Left ventricle myocardium inferior (tissue), 1 donor: ENCODE data around the gene KLHL35. TPM values are rescaled to one million over a fixed set of nuclear protein-coding genes. Genes with fewer than 3 reads are reported as not detected.

Source experiments
- DNase-seq: peaks from one replicate; pipeline ENCODE4 v3.0.0-alpha.2; 2020
- H3K27ac ChIP-seq: fragments of 200-600 bp; replicated peaks from 2 replicates; pipeline ENCODE4 v1.8.0; 2021
- H3K27me3 ChIP-seq: fragments of 200-600 bp; 2 replicates; pipeline ENCODE4 v1.8.0; 2021; ENCODE audit warnings: low read depth
- H3K36me3 ChIP-seq: fragments of 200-600 bp; 2 replicates; pipeline ENCODE4 v1.8.0; 2021
- H3K4me1 ChIP-seq: fragments of 200-600 bp; 2 replicates; pipeline ENCODE4 v1.8.0; 2021
- H3K4me3 ChIP-seq: fragments of 200-600 bp; 2 replicates; pipeline ENCODE4 v1.8.0; 2021; ENCODE audit warnings: mild to moderate bottlenecking, moderate library complexity
- H3K9me3 ChIP-seq: fragments of 200-600 bp; replicated peaks from 2 replicates; pipeline ENCODE4 v1.8.0; 2021
- CTCF ChIP-seq: fragments of 200-600 bp; IDR thresholded peaks from 2 replicates; pipeline ENCODE4 v1.8.0; 2021; ENCODE audit warnings: antibody characterized with exemption, mild to moderate bottlenecking, borderline replicate concordance
- intact Hi-C: fragments of 100-400 bp; cut with micrococcal nuclease; formaldehyde crosslinking; loops from one replicate; pipeline ENCODE4 v1.11.0; 2022
- total RNA-seq: library from RNA; stranded (reverse); fragmentation: NEBNext Ultra II Directional; extraction: Animal tissue kit (Norgen Biotek cat#: 25700); gene quantifications from one replicate; pipeline ENCODE4 v1.2.1, GENCODE V29; 2021
- donor health status: DM: no; HTN: yes; CAD: no; lungs with severe emphysema.

The KLHL35 gene
- total RNA-seq, 1 donor from 2014 or later, result 0.74 TPM

GRCh38 chr11:75436806-75437205, 3.8 kb upstream of the KLHL35 start:
- Histone ChIP-seq H3K4me1 (peaks cover 4% of the 10 kb centered on the region), H3K27ac (no peak overlapping the region), H3K27me3 (peaks cover 31% of the 10 kb centered on the region), H3K36me3 (no peaks in the 10 kb centered on the region), H3K9me3 (no peaks in the 10 kb centered on the region), H3K4me3 (no peak overlapping the region)
- TF ChIP-seq CTCF, result no peak
- intact Hi-C loops, result no loop called here
- DNase-seq, result no peak

DNA sequence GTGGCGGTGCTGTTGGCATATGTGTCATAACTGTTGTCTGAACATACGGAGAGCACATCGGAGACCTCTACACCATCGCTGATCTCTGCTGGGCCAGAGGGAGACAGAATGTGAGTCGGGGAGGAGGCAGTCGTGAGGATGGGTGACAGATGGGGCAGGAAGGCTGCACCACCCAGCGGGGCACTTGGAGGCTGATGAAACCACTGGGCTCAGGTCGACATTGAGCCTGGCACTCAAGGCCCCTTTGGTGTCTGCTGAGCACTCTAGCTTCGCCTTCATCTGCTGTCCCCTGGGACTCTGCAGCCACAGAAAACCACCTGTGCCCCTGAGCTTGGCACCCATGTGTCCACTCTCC, 2.5 kb upstream of the KLHL35 start:
- Histone ChIP-seq H3K27me3 (peaks cover 43% of the 10 kb centered on the region), H3K9me3 (no peaks in the 10 kb centered on the region), H3K4me3 (no peak overlapping the region), H3K4me1 (peaks cover 5% of the 10 kb centered on the region), H3K27ac (no peak overlapping the region), H3K36me3 (no peaks in the 10 kb centered on the region)
- no peak for TF ChIP-seq CTCF
- intact Hi-C loops, result no loop called here
- DNase-seq, result no peak

- Histone ChIP-seq H3K4me3 (no peak overlapping the region), H3K36me3 (no peaks in the 10 kb centered on the region), H3K27ac (no peak overlapping the region), H3K27me3 (peaks cover 48% of the 10 kb centered on the region), H3K9me3 (no peaks in the 10 kb centered on the region), H3K4me1 (peaks cover 8% of the 10 kb centered on the region)
- TF ChIP-seq CTCF, result no peak
- DNase-seq, result no peak
- intact Hi-C loops, result no loop called here
Measured at GRCh38 chr11:75434886-75435570, 2.0 kb upstream of the KLHL35 start.

GRCh38 chr11:75434051-75434450, 1.0 kb upstream of the KLHL35 start:
- H3K36me3 ChIP-seq, result no peaks in the 10 kb centered on the region
- no peak for TF ChIP-seq CTCF

GRCh38 chr11:75433443-75433842, 440 bp upstream of the KLHL35 start:
- Histone ChIP-seq H3K27me3 (peaks cover 56% of the 10 kb centered on the region), H3K36me3 (no peaks in the 10 kb centered on the region), H3K27ac (no peak overlapping the region), H3K4me3 (no peak overlapping the region), H3K4me1 (peaks cover 21% of the 10 kb centered on the region), H3K9me3 (peaks cover 5% of the 10 kb centered on the region)
- DNase-seq, result no peak
- intact Hi-C loops, result no loop called here
- TF ChIP-seq CTCF, result no peak

More at GRCh38 chr11:75434051-75434450, 1.0 kb upstream of the KLHL35 start:
- Histone ChIP-seq H3K4me1 (peaks cover 15% of the 10 kb centered on the region), H3K4me3 (no peak overlapping the region), H3K27ac (no peak overlapping the region), H3K27me3 (peaks cover 56% of the 10 kb centered on the region), H3K9me3 (peaks cover 5% of the 10 kb centered on the region)
- intact Hi-C loops, result no loop called here
- no peak for DNase-seq
